ENCODE data around the gene ANKRD29.

The ANKRD29 gene

DNA sequence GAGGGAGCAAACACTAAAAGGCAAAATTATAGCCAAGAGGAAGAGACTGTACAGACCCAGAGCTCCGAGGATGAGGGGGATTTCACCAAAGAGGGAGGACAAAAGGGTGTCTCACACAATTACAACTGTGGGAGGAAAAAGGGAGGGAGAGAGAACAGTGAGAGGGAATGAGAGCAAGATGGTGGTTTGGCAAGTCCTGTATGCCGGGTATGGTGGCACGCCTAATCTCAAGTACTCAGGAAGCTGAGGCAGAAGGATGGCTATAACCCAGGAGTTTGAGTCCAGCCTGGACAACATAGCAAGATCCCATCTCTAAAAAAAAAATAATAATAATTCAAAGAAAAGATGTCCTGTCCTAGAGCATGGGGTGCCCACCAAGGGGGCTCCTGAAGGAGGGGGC is 110.7 kb downstream of the ANKRD29 start:
- no peak for DNase-seq

DNA sequence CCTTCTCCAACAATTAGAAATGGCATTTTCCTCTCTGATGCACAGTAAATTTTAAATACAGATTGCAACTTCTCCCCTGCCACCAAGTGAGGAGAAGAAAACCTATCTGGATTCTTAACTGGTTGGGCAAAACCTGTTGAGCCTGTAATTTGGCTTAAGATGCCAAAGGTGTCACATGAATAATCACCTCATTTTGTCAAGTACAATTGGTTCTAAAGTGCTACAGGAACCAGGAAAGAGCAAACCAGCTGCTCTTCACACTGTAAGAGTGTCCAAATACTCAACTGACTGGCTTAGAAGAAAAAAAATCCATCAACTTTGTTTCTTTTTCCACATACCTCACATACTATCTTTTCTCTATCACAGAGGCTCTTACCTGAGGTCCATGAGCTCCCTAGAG is 111.8 kb downstream of the ANKRD29 start:
- DNase-seq, result no peak

Measured in amniotic stem cell (primary cell).